ENCODE measurements around the gene OSBPL3. TPM values are rescaled to one million over a fixed set of nuclear protein-coding genes. Genes with fewer than 3 reads are reported as not detected.
A peak's percentile ranks its signal among the peaks of the same experiment; 100 is the strongest.

Gene OSBPL3
- total RNA-seq, 1 experiment from 2014 or later = 16.0 TPM

- no peak for TF ChIP-seq ZBTB21 (CRISPR knock-in tag; IDR thresholded peaks at IDR 0.05; ENCODE audit: borderline replicate concordance)
- TF ChIP-seq TEAD1 (CRISPR knock-in tag; IDR thresholded peaks at IDR 0.05) = no peak
- TF ChIP-seq, protein P1, sequence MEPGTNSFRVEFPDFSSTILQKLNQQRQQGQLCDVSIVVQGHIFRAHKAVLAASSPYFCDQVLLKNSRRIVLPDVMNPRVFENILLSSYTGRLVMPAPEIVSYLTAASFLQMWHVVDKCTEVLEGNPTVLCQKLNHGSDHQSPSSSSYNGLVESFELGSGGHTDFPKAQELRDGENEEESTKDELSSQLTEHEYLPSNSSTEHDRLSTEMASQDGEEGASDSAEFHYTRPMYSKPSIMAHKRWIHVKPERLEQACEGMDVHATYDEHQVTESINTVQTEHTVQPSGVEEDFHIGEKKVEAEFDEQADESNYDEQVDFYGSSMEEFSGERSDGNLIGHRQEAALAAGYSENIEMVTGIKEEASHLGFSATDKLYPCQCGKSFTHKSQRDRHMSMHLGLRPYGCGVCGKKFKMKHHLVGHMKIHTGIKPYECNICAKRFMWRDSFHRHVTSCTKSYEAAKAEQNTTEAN (CRISPR knock-in tag; IDR thresholded peaks at IDR 0.05) = no peak
- no peak for TF ChIP-seq ZNF671 (CRISPR knock-in tag; IDR thresholded peaks at IDR 0.05)
- TF ChIP-seq CTCF (IDR thresholded peaks at IDR 0.05) = no peak
Observed at GRCh38 chr7:24943096-24943948, 36.7 kb downstream of the OSBPL3 start (continued).

DNA sequence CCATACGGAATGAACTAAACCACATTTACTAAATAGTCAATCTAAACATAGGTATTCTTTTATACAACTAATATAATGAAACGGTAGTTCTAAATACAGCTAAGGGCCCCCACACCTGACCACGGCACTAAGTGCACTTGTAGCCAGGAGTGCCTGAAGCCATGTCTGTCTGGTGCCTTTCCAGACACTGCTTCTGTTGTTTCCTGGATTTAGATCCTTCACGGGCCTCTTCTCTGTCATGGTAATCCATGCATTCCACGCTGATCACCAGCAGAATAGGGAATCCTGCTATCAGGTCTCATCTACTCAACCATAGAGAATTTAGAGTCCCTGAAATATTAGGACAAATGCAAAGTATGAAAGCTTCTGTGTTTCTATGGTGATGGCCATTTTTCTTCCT is 37.8 kb downstream of the OSBPL3 start:
- no peak overlapping the region for H3K27ac Mint-ChIP-seq
- no peaks in the 10 kb centered on the region for H3K27me3 Mint-ChIP-seq (ENCODE audit: low read depth)
- TF ChIP-seq ESRRA (CRISPR knock-in tag; IDR thresholded peaks at IDR 0.05; ENCODE audit: borderline replicate concordance) = no peak
- no peak for TF ChIP-seq ZNF263 (CRISPR knock-in tag; IDR thresholded peaks at IDR 0.05; ENCODE audit: low read depth)
- TF ChIP-seq, protein P2, sequence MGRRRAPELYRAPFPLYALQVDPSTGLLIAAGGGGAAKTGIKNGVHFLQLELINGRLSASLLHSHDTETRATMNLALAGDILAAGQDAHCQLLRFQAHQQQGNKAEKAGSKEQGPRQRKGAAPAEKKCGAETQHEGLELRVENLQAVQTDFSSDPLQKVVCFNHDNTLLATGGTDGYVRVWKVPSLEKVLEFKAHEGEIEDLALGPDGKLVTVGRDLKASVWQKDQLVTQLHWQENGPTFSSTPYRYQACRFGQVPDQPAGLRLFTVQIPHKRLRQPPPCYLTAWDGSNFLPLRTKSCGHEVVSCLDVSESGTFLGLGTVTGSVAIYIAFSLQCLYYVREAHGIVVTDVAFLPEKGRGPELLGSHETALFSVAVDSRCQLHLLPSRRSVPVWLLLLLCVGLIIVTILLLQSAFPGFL (CRISPR knock-in tag; IDR thresholded peaks at IDR 0.05; ENCODE audit: borderline replicate concordance) = no peak
- TF ChIP-seq ZNF232 (CRISPR knock-in tag; IDR thresholded peaks at IDR 0.05) = no peak
- no peak for TF ChIP-seq JUN (CRISPR knock-in tag; IDR thresholded peaks at IDR 0.05)
- TF ChIP-seq, protein P3, sequence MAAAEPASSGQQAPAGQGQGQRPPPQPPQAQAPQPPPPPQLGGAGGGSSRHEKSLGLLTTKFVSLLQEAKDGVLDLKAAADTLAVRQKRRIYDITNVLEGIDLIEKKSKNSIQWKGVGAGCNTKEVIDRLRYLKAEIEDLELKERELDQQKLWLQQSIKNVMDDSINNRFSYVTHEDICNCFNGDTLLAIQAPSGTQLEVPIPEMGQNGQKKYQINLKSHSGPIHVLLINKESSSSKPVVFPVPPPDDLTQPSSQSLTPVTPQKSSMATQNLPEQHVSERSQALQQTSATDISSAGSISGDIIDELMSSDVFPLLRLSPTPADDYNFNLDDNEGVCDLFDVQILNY (CRISPR knock-in tag; IDR thresholded peaks at IDR 0.05) = no peak
- TF ChIP-seq NFE2L1 (CRISPR knock-in tag; IDR thresholded peaks at IDR 0.05) = no peak
- 0 out of 2 replicates have a peak, but pooled peaks cover 5% of the 10 kb centered on the region for H3K36me3 Mint-ChIP-seq
- DNase-seq (ENCODE audit: low spot score) (no peak), ATAC-seq (peak; percentile 70)
- ChIA-PET CTCF (no interaction called here), POLR2A (interaction anchor here (1.6 kb wide), 1 partner anchor 10 kb away, joined by 4 read pairs; no protein-coding TSS in a partner anchor)
- peaks cover 23% of the 10 kb centered on the region for H3K4me1 Mint-ChIP-seq
- H3K9me3 Mint-ChIP-seq = peaks cover 10% of the 10 kb centered on the region
- H3K4me3 Mint-ChIP-seq = no peak overlapping the region

GRCh38 chr7:24939416-24939815 is 40.6 kb downstream of the OSBPL3 start:
- H3K27me3 Mint-ChIP-seq (ENCODE audit: low read depth) = no peaks in the 10 kb centered on the region
- DNase-seq (ENCODE audit: low spot score) = no peak
- H3K36me3 Mint-ChIP-seq = peaks cover 5% of the 10 kb centered on the region; the same call in 1 of the 2 replicates
- H3K4me1 Mint-ChIP-seq = peaks cover 22% of the 10 kb centered on the region
- no peak for ATAC-seq
- ChIA-PET CTCF (no interaction called here), POLR2A (interaction anchor here (1.0 kb wide), 1 partner anchor 33 kb away, joined by 3 read pairs; no protein-coding TSS in a partner anchor)
- no peak overlapping the region for H3K4me3 Mint-ChIP-seq
- H3K27ac Mint-ChIP-seq = no peak overlapping the region
- no peak for TF ChIP-seq HMGA2 (CRISPR knock-in tag; IDR thresholded peaks at IDR 0.05)
- peaks cover 15% of the 10 kb centered on the region for H3K9me3 Mint-ChIP-seq

DNA sequence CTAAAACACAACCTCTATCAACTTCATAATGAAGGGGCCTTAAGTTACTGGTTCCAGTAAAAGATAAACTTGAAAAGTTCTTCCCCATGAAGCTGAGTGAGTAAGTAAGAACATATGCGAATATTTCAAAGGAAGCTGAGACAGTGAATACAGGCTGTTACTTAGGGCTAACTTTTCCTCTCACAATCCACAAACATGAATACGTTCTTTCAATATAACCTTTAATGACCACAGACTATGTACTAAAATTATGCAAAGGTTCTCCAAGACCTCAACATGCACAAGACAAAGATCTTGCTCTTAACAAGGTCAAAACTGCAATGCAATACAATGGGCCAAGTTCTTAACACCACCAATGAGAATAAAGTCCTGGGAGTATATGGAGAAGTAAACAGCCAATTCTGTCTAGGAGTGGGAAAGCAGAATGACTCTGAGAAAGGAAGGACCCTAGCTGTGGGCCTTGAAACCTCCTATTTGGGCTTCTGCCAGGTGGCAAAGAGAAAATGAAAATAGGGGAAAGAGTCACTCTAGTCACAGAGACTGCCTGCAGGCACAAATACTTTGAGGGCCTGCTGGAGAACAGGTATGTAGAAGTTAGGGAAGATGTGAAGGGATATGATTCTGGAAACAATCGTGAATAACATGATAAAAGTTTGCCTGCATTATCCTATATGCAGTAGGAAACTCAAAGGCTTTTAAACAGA is 43.7 kb downstream of the OSBPL3 start:
- ChIA-PET CTCF (no interaction called here), POLR2A (interaction anchor here (0.5 kb wide), 1 partner anchor 1268 kb away, joined by 4 read pairs; no protein-coding TSS in a partner anchor)
- H3K27ac Mint-ChIP-seq = peak overlapping the region; percentile 83
- DNase-seq (ENCODE audit: low spot score) (no peak), ATAC-seq (peak; percentile 46; the same call in 1 of the 2 replicates)
- peaks cover 18% of the 10 kb centered on the region for H3K9me3 Mint-ChIP-seq
- H3K36me3 Mint-ChIP-seq = peaks cover 6% of the 10 kb centered on the region
- no peak overlapping the region for H3K4me3 Mint-ChIP-seq
- no peaks in the 10 kb centered on the region for H3K27me3 Mint-ChIP-seq (ENCODE audit: low read depth)
- H3K4me1 Mint-ChIP-seq = peaks cover 38% of the 10 kb centered on the region
- TF ChIP-seq ZNF416 (CRISPR knock-in tag; IDR thresholded peaks at IDR 0.05) = no peak
